Lower leg skin (tissue), 4 donors: ENCODE data around the gene AK1. TPM values are rescaled to one million over a fixed set of nuclear protein-coding genes. Genes with fewer than 3 reads are reported as not detected.
A peak's percentile ranks its signal among the peaks of the same experiment; 100 is the strongest.

Experiments used
- DNase-seq, 2 donors: peaks; one replicate each; pipeline ENCODE4 v3.0.0-alpha.2; 2019; ENCODE audit warnings: low spot score in 2 of 2
- H3K4me3 ChIP-seq: fragments of 200-600 bp; sonication (generic); 2 replicates; pipeline ENCODE4 v1.5.1; 2017; ENCODE audit warnings: mild to moderate bottlenecking, low read depth; ENCODE audit not compliant: poor library complexity, severe bottlenecking
- CTCF ChIP-seq, 3 donors: fragments of 450-650 bp; IDR thresholded peaks; one replicate each; pipeline ENCODE4 v1.5.1; 2016; ENCODE audit warnings: antibody characterized with exemption in 3 of 3, mild to moderate bottlenecking in 3 of 3, moderate library complexity in 2 of 3
- POLR2A ChIP-seq, 2 donors: fragments of 450-650 bp; IDR thresholded peaks; one replicate each; pipeline ENCODE4 v1.6.1; 2016 to 2017; ENCODE audit warnings: antibody characterized with exemption in 2 of 2, mild to moderate bottlenecking in 1 of 2, moderate library complexity in 1 of 2
- WGBS, 2 donors: methylation state at CpG; one replicate each; pipeline ENCODE4 v1.1.5; 2018; 5-methylcytosine and 5-hydroxymethylcytosine counted together
- intact Hi-C: fragments of 100-400 bp; cut with DNase I; formaldehyde crosslinking; loops from one replicate; pipeline ENCODE4 v1.15.0; 2023; ENCODE audit warnings: low total_unique reads
- total RNA-seq, 4 donors: library from RNA; depleted of rRNA; stranded (reverse); fragments of >200 nt; gene quantifications; one replicate each; pipeline ENCODE4 v1.1.0, GENCODE V29; 2016

AK1 gene
- total RNA-seq, 4 donors from 2014 or later, result 9.5 to 35.4 (median 19.8) TPM

GRCh38 chr9:127832248-127832647 lies 45.2 kb downstream of the AK1 start:
- no peak for TF ChIP-seq POLR2A (IDR thresholded peaks at IDR 0.05)
- TF ChIP-seq CTCF (IDR thresholded peaks at IDR 0.05), result no peak
- no peak overlapping the region for H3K4me3 ChIP-seq
- no peak for DNase-seq
- 81 to 85% methylated on average over 7 of the region's 7 CpGs for WGBS, 2 donors
- intact Hi-C loops, result no loop called here

- intact Hi-C loops, result no loop called here
- 82 to 87% methylated on average over 6 of the region's 6 CpGs for WGBS, 2 donors
- H3K4me3 ChIP-seq, result no peak overlapping the region
- no peak for DNase-seq
- no peak for TF ChIP-seq POLR2A (IDR thresholded peaks at IDR 0.05)
- TF ChIP-seq CTCF (IDR thresholded peaks at IDR 0.05), result no peak
Measured at GRCh38 chr9:127829205-127829906, 48.1 kb downstream of the AK1 start.

GRCh38 chr9:127828262-127829031 lies 49.0 kb downstream of the AK1 start:
- no peak overlapping the region for H3K4me3 ChIP-seq
- DNase-seq, result peak; percentile 77 to 96
- TF ChIP-seq CTCF (IDR thresholded peaks at IDR 0.05) (no peak), POLR2A (IDR thresholded peaks at IDR 0.05) (no peak)
- 10 to 15% methylated on average over 27 to 29 of the region's 34 CpGs for WGBS, 2 donors
- intact Hi-C loops, result no loop called here

- intact Hi-C loops, result no loop called here
- DNase-seq, result no peak
- TF ChIP-seq POLR2A (IDR thresholded peaks at IDR 0.05), result no peak
- no peak for TF ChIP-seq CTCF (IDR thresholded peaks at IDR 0.05)
- WGBS, 2 donors, result 57 to 60% methylated on average over 7 of the region's 7 CpGs
- no peak overlapping the region for H3K4me3 ChIP-seq
Measured at GRCh38 chr9:127826253-127826913, 51.1 kb downstream of the AK1 start.

- intact Hi-C loops, result no loop called here
- no peak for TF ChIP-seq POLR2A (IDR thresholded peaks at IDR 0.05)
- no peak for TF ChIP-seq CTCF (IDR thresholded peaks at IDR 0.05)
- no peak overlapping the region for H3K4me3 ChIP-seq
Measured at GRCh38 chr9:127825319-127826051, 52.0 kb downstream of the AK1 start.

More at GRCh38 chr9:127825319-127826051, 52.0 kb downstream of the AK1 start:
- 56 to 63% methylated on average over 24 to 42 of the region's 42 CpGs for WGBS, 2 donors
- DNase-seq, result no peak
